WERI-Rb-1 (cell line): ENCODE measurements around the gene SIRPG.

Experiments used
- DNase-seq: peaks from one replicate; pipeline ENCODE4 v3.0.0-alpha.2; 2020
- H3K27ac ChIP-seq: fragments of 250-450 bp; sonication (Bioruptor Pico); 2 replicates; pipeline ENCODE4 v1.5.1; 2020; ENCODE audit warnings: mild to moderate bottlenecking, moderate library complexity
- H3K27me3 ChIP-seq: fragments of 250-450 bp; sonication (Bioruptor Pico); 2 replicates; pipeline ENCODE4 v1.5.1; 2021; ENCODE audit warnings: mild to moderate bottlenecking, low read depth, moderate library complexity; ENCODE audit not compliant: insufficient read depth, severe bottlenecking
- H3K36me3 ChIP-seq: fragments of 250-450 bp; sonication (Bioruptor Pico); 2 replicates; pipeline ENCODE4 v1.5.1; 2020; ENCODE audit warnings: mild to moderate bottlenecking, moderate library complexity
- H3K4me3 ChIP-seq: 2 replicates; pipeline ENCODE4 v1.5.1; 2011; ENCODE audit warnings: low read depth, mild to moderate bottlenecking, control low read depth, low read length
- H3K9me3 ChIP-seq: fragments of 250-450 bp; sonication (Bioruptor Pico); 2 replicates; pipeline ENCODE4 v1.5.1; 2021; ENCODE audit warnings: mild to moderate bottlenecking, moderate library complexity; ENCODE audit not compliant: severe bottlenecking
- CTCF ChIP-seq: IDR thresholded peaks from 2 replicates; pipeline ENCODE4 v1.5.1; 2011; ENCODE audit warnings: low read depth, mild to moderate bottlenecking, control low read depth, inconsistent platforms, low read length

The SIRPG gene

GRCh38 chr20:1626528-1627199 is 30.9 kb downstream of the SIRPG start:
- Histone ChIP-seq H3K27ac (no peak overlapping the region), H3K4me3 (no peak overlapping the region), H3K36me3 (no peaks in the 10 kb centered on the region), H3K9me3 (no peaks in the 10 kb centered on the region), H3K27me3 (peaks cover 83% of the 10 kb centered on the region)
- DNase-seq = no peak
- no peak for TF ChIP-seq CTCF

DNA sequence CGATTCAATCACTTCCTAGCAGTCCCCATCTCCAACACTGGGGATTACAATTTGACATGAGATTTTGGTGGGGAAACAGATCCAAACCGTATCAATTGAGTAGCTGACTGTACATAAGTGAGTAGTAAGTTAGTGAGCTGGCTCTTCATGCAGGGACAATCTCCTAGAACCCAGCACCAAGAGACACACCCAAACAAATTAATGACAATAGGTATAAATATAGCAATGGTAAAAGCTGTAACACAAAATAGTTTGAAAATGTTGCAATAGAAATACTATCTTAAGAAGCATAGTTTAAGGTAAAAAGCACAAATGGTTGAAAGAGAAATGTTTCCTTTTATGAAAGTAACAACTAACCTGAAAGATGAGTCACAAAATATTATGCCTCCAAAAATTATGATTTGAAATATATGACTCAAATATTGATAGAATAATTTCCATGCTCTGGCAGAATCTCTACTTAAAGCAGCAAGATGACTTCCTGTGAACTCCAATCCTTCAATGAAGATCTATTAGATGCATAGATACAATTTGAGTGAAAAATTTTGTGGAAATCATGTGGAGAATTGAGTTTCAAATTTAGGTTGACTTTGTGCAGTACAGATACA is 32.4 kb downstream of the SIRPG start:
- Histone ChIP-seq H3K36me3 (no peaks in the 10 kb centered on the region), H3K4me3 (no peak overlapping the region), H3K27ac (no peak overlapping the region), H3K9me3 (no peaks in the 10 kb centered on the region), H3K27me3 (peaks cover 87% of the 10 kb centered on the region)
- no peak for DNase-seq
- no peak for TF ChIP-seq CTCF

DNA sequence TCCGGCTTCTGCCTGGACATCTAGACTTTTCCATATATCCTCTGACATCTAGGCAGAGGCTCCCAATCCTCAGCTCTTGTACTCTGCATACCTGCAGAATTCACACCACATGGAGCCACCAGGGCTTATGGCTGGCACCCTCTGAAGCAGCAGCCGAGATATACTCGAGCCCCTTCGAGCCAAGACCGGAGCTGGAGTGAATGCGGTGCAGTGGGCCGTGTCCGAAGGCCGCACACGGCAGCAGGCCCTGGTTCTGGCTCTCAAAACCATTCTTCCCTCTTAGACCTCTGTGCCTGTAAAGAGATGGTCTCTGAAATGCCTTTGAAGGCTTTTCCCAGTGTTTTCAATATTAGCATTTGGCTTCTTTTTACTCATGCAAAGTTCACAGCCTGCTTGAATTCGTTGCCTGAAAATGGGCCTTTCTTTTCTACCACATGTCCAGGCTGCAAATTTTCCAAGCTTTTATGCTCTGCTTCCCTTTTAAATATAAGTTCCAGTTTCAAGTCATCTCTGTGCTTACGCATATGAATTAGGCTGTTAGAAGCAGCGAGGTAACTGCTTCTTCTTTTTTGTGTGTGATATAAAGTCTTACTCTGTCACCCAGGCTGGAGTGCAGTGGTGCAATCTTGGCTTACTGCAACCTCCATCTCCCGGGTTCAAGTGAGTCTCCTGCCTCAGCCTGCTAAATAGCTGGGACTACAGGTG is 33.9 kb downstream of the SIRPG start:
- TF ChIP-seq CTCF = no peak
- no peak overlapping the region for H3K4me3 ChIP-seq
- H3K36me3 ChIP-seq = no peaks in the 10 kb centered on the region
- no peak overlapping the region for H3K27ac ChIP-seq
- peaks cover 73% of the 10 kb centered on the region for H3K27me3 ChIP-seq
- no peaks in the 10 kb centered on the region for H3K9me3 ChIP-seq
- no peak for DNase-seq

GRCh38 chr20:1622450-1622849 is 35.1 kb downstream of the SIRPG start:
- no peak for DNase-seq
- Histone ChIP-seq H3K27me3 (peaks cover 61% of the 10 kb centered on the region), H3K27ac (no peak overlapping the region), H3K4me3 (no peak overlapping the region), H3K9me3 (no peaks in the 10 kb centered on the region), H3K36me3 (no peaks in the 10 kb centered on the region)
- TF ChIP-seq CTCF = no peak

DNA sequence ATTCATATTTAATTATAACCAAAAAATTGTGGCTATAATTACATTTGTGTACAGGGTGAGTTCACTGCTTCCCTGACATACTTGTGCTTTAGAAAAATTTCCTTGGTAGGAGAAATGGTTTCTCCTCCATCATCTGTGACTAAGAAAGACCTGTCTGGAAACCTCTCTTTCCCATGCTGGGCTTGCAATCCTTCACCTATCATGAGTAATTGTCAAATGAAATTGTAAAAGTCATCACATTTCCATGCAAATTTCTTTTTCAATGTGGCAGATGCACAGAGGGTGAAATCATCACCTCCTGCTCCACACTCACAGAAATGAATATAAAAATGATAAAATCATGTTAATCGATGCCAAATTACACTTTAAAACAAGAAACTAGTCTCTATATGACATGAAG is 36.3 kb downstream of the SIRPG start:
- no peaks in the 10 kb centered on the region for H3K9me3 ChIP-seq
- DNase-seq = no peak
- peaks cover 57% of the 10 kb centered on the region for H3K27me3 ChIP-seq
- H3K36me3 ChIP-seq = no peaks in the 10 kb centered on the region
- no peak overlapping the region for H3K4me3 ChIP-seq
- no peak for TF ChIP-seq CTCF
- H3K27ac ChIP-seq = no peak overlapping the region
